Measurements from ENCODE around the gene CKAP5. TPM values are rescaled to one million over a fixed set of nuclear protein-coding genes. Genes with fewer than 3 reads are reported as not detected.
A peak's percentile ranks its signal among the peaks of the same experiment; 100 is the strongest.

Gene CKAP5
- 10 to 100 TPM; 39.8 to 46.9 (median 43.4) TPM for total RNA-seq

DNA sequence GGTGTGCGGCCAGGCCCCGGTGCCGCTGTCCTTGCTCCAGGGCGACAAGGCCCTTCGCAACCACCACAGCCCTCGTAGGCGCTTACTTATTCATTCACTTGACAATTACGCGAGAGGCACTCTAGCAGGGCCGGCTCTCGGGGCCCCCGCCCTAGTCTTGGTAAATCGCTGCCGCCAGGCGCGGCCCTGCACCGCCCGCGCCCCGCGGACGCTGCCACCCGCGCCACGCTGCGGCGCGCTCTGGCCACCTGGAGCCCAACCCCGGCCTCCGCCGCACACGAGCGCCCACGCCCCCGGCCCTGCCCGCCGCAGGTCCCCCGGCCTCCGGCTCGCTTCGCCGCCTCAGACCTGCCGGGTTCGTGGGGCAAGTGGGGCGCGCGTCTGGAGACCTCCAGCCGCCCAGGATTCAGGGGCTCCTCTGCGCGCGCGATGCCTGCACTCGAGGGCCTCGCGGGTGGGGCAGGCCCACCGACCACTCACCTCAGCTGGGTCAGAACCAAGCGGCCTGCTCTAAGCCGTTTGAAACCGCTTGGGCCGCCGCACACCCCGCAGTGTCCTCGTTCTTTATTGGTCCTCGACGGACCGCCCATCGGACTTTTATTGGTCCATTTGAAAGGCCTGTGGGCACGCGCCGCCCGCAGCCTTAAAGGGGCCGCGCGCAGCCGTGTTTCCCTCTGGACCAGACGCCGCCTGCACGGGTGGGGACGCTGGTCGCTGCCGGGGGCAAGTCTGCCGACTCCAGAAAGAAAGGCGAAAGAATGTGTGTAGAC, at the start of gene CKAP5:
CKAP5 (minus strand) TSS at position 541 of the 770 bp plus-strand sequence. CDS start 25,049 bp downstream, outside the sequence.
- Histone ChIP-seq H3K4me3 (peak within 1 kb of the TSS; percentile 87 to 93), H3K4me1 (peaks cover 0 to 25% (median 11%) of the 10 kb centered on the region in 3 donors), H3K9me3 (no peaks in the 10 kb centered on the region), H3K27me3 (no peaks in the 10 kb centered on the region), H3K36me3 (no peaks in the 10 kb centered on the region), H3K27ac (peak within 1 kb of the TSS; percentile 45 to 92 (median 90))
- peak; percentile 99 for ATAC-seq
- 0% methylated on average over 1 of the region's 83 CpGs; no CpG with 5 or more reads in 1 of the 2 donors for whole genome bisulfite sequencing, 2 donors (ENCODE audit: low coverage in 1 of 2)
- TF ChIP-seq POLR2A (IDR thresholded peaks at IDR 0.05) = peak; percentile 33 to 50
- peak; percentile 70 for TF ChIP-seq POLR2AphosphoS5 (IDR thresholded peaks at IDR 0.05)
- TF ChIP-seq, protein P1, sequence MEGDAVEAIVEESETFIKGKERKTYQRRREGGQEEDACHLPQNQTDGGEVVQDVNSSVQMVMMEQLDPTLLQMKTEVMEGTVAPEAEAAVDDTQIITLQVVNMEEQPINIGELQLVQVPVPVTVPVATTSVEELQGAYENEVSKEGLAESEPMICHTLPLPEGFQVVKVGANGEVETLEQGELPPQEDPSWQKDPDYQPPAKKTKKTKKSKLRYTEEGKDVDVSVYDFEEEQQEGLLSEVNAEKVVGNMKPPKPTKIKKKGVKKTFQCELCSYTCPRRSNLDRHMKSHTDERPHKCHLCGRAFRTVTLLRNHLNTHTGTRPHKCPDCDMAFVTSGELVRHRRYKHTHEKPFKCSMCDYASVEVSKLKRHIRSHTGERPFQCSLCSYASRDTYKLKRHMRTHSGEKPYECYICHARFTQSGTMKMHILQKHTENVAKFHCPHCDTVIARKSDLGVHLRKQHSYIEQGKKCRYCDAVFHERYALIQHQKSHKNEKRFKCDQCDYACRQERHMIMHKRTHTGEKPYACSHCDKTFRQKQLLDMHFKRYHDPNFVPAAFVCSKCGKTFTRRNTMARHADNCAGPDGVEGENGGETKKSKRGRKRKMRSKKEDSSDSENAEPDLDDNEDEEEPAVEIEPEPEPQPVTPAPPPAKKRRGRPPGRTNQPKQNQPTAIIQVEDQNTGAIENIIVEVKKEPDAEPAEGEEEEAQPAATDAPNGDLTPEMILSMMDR (IDR thresholded peaks at IDR 0.05) = peak in 2 of 4 experiments; percentile 14 to 20
- TF ChIP-seq EP300 (IDR thresholded peaks at IDR 0.05) = no peak

DNA sequence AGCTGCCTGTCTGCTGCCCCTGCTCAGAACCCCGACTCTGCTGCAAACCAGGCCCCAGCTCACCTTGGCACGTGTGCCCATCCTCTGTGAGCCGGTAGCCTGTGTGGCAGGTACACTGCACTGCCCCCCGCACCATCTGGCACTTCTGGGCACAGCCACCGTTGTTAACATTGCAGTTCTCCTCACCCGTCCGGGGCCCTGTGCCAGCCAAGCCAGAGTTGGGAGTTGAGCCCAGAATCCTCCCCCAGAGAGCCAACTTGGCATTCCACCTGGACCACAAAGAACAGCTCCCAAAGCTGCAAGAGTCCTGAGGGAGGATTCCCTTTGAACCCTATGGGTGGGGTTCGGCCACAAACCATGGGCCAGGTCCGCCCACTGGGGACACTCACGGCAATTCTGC, 49.7 kb upstream of the CKAP5 start:
- Histone ChIP-seq H3K9me3 (no peaks in the 10 kb centered on the region), H3K4me3 (no peak overlapping the region), H3K27ac (no peak overlapping the region), H3K4me1 (peaks cover 0 to 8% (median 0%) of the 10 kb centered on the region in 3 donors), H3K36me3 (peaks cover 0 to 30% of the 10 kb centered on the region in 2 donors), H3K27me3 (no peaks in the 10 kb centered on the region)
- WGBS, 2 donors (ENCODE audit: low coverage in 1 of 2) = no CpG with 5 or more reads among the region's 10 CpGs
- TF ChIP-seq POLR2A (IDR thresholded peaks at IDR 0.05) (no peak), POLR2AphosphoS5 (IDR thresholded peaks at IDR 0.05) (no peak), EP300 (IDR thresholded peaks at IDR 0.05) (no peak)
- TF ChIP-seq, protein P1 (IDR thresholded peaks at IDR 0.05) = no peak
- no peak for ATAC-seq

DNA sequence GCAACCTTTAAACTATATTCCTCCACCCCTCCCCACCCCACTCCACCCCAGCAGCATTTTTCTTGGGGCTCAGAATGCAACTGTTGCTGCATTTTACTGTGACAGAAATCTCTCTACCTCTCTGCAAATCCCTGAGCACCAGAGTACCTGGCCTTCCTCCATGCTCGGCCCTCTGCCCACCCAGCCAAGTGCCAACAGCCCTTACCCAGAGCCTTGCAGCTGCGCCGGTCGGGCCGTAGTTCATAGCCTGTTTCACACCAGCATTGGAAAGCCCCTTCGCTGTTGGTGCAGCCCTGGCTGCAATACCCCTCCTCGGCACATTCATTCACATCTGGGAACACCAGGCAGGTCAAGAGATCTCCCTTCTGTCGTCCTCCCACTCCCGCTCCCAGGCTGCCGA, 48.9 kb upstream of the CKAP5 start:
- Histone ChIP-seq H3K4me3 (no peak overlapping the region), H3K4me1 (peaks cover 0 to 8% (median 0%) of the 10 kb centered on the region in 3 donors), H3K27me3 (no peaks in the 10 kb centered on the region), H3K27ac (no peak overlapping the region), H3K9me3 (no peaks in the 10 kb centered on the region), H3K36me3 (peaks cover 0 to 26% of the 10 kb centered on the region in 2 donors)
- TF ChIP-seq, protein P1 (IDR thresholded peaks at IDR 0.05) = no peak
- TF ChIP-seq POLR2A (IDR thresholded peaks at IDR 0.05) = no peak
- TF ChIP-seq POLR2AphosphoS5 (IDR thresholded peaks at IDR 0.05) = no peak
- no peak for TF ChIP-seq EP300 (IDR thresholded peaks at IDR 0.05)
- 93% methylated on average over 9 of the region's 10 CpGs; no CpG with 5 or more reads in 1 of the 2 donors for whole genome bisulfite sequencing, 2 donors (ENCODE audit: low coverage in 1 of 2)
- no peak for ATAC-seq

DNA sequence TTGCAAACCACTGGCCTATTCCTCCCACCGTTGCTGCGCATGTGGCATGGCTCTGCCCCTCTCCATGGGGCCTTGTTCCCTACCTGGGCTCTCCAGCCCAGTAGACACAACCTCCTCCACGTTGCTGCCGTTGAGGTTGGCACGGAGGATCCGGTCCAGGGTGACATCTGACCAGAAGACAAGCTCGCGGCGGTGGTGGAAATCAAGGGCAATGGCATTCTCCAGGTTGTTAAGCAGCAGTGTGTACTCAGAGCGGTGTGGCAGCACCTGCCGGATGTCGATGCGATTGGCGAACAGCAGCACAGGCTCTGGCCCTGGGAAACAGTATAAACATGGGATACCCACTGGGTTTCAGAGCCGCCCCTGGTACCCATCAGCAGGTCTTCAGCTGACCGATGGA, 48.4 kb upstream of the CKAP5 start:
- H3K4me1 ChIP-seq = peaks cover 0 to 8% (median 0%) of the 10 kb centered on the region in 3 donors
- WGBS, 2 donors (ENCODE audit: low coverage in 1 of 2) = 98 to 100% methylated on average over 6 to 9 of the region's 16 CpGs

More for the DNA sequence above, 48.4 kb upstream of the CKAP5 start:
- Histone ChIP-seq H3K9me3 (no peaks in the 10 kb centered on the region), H3K27me3 (no peaks in the 10 kb centered on the region), H3K4me3 (no peak overlapping the region), H3K27ac (no peak overlapping the region), H3K36me3 (peaks cover 0 to 22% of the 10 kb centered on the region in 2 donors)
- TF ChIP-seq, protein P1 (IDR thresholded peaks at IDR 0.05) = no peak
- TF ChIP-seq POLR2A (IDR thresholded peaks at IDR 0.05) (no peak), POLR2AphosphoS5 (IDR thresholded peaks at IDR 0.05) (no peak)
- no peak for ATAC-seq

Measured in gastroesophageal sphincter (tissue), 4 donors.